ENCODE results near the gene FBXO22. TPM values are rescaled to one million over a fixed set of nuclear protein-coding genes. Genes with fewer than 3 reads are reported as not detected.

FBXO22 gene
- total and polyA plus RNA-seq, 2 of the 8 experiments (the other 6 are each of a cell fraction or from before 2014, with no cell fraction given): 33.2 to 67.3 TPM

DNA sequence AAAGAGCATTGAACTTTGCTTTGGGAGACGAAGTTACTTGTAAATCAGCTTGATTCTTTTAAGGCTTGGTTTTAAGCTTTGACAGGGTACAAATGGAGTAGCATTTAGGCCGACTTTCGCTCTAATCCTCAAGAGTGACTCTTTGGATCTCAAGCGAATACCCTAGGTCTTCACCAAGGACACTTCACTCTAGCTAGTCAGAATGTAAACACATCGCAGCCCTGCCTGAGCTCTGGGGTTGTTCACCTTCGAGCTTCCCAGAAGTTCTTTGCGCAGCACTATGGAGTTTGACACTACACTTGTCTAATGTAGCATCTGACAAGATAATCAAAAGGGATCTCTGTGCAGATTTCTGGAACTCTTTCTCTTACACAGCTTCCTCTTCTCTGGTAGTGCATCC, 86.2 kb downstream of the FBXO22 start (continued):
- TF ChIP-seq, protein P1, sequence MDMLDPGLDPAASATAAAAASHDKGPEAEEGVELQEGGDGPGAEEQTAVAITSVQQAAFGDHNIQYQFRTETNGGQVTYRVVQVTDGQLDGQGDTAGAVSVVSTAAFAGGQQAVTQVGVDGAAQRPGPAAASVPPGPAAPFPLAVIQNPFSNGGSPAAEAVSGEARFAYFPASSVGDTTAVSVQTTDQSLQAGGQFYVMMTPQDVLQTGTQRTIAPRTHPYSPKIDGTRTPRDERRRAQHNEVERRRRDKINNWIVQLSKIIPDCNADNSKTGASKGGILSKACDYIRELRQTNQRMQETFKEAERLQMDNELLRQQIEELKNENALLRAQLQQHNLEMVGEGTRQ (IDR thresholded peaks at IDR 0.05; ENCODE audit: low read length): no peak
- TF ChIP-seq BCL11A (IDR thresholded peaks at IDR 0.05; ENCODE audit: low read depth in 2 of 2, low read length in 2 of 2) (no peak), SIRT6 (IDR thresholded peaks at IDR 0.05; ENCODE audit: low read length) (no peak), CBX5 (IDR thresholded peaks at IDR 0.05; ENCODE audit: low read depth, low read length) (no peak), RNF2 (IDR thresholded peaks at IDR 0.05; ENCODE audit: borderline replicate concordance, low read depth, low read length, missing control alignments, poor library complexity, severe bottlenecking) (no peak), SIX5 (IDR thresholded peaks at IDR 0.05; ENCODE audit: low read depth, low read length) (no peak)
- TF ChIP-seq, protein P2, sequence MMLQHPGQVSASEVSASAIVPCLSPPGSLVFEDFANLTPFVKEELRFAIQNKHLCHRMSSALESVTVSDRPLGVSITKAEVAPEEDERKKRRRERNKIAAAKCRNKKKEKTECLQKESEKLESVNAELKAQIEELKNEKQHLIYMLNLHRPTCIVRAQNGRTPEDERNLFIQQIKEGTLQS (IDR thresholded peaks at IDR 0.05; ENCODE audit: insufficient read depth, low read depth, low read length): no peak

Small RNA genes within 50 kb of the gene (small RNA-seq; reads per million reads assigned to genes)
- not detected for gene RN7SL510P (ENCODE audit: insufficient read depth)

Other genes starting within 250 kb of the FBXO22 start
- 3.0 and 3.2 TPM in 2 replicates for gene CSPG4, start 191.0 kb upstream of the FBXO22 start, total RNA-seq (2021; fragmentation: NEBNext Ultra II Directional; extraction: Animal tissue kit (Norgen Biotek cat#: 25700))
- 1.4 and 1.9 TPM in 2 replicates for gene CSPG4, start 191.0 kb upstream of the FBXO22 start, polyA plus RNA-seq (2011; rRNA removed)
- 22.4 and 22.7 TPM in 2 replicates for gene UBE2Q2, start 60.4 kb upstream of the FBXO22 start, total RNA-seq (2021; fragmentation: NEBNext Ultra II Directional; extraction: Animal tissue kit (Norgen Biotek cat#: 25700))
- 6.5 and 10.1 TPM in 2 replicates for gene UBE2Q2, start 60.4 kb upstream of the FBXO22 start, polyA plus RNA-seq (2011; rRNA removed)
- gene NRG4, start 108.5 kb downstream of the FBXO22 start, total RNA-seq (2021; fragmentation: NEBNext Ultra II Directional; extraction: Animal tissue kit (Norgen Biotek cat#: 25700)): not detected in 2 replicates
- gene NRG4, start 108.5 kb downstream of the FBXO22 start, polyA plus RNA-seq (2011; rRNA removed): 0.02 and 0.24 TPM in 2 replicates
- 1.7 and 2.6 TPM in 2 replicates for gene TMEM266, start 156.1 kb downstream of the FBXO22 start, total RNA-seq (2021; fragmentation: NEBNext Ultra II Directional; extraction: Animal tissue kit (Norgen Biotek cat#: 25700))
- 2.5 and 2.6 TPM in 2 replicates for gene TMEM266, start 156.1 kb downstream of the FBXO22 start, polyA plus RNA-seq (2011; rRNA removed)